ENCODE data around the gene PLA2G5.
"Not testable (repeated sequence)": the region's sequence is repeated elsewhere in the genome, so short reads cannot be mapped to it uniquely, and the experiment has no call there.

Gene PLA2G5

GRCh38 chr1:20069874-20070273, at the start of gene PLA2G5:
Gene PLA2G5 (plus strand): TSS chr1:20070194. CDS start chr1:20084831, 14,637 bp downstream.
- DNase-seq = no peak

- no peak for DNase-seq
Measured at GRCh38 chr1:20028125-20028524, 41.9 kb upstream of the PLA2G5 start.

GRCh38 chr1:20028726-20029125, 41.3 kb upstream of the PLA2G5 start:
- no peak for DNase-seq

GRCh38 chr1:20029178-20029912, 40.6 kb upstream of the PLA2G5 start:
- DNase-seq = no peak

- not testable (repeated sequence) for DNase-seq
Measured at GRCh38 chr1:20030436-20031151, 39.4 kb upstream of the PLA2G5 start.

- no peak for DNase-seq
Measured at GRCh38 chr1:20031161-20031560, 38.8 kb upstream of the PLA2G5 start.

GRCh38 chr1:20031836-20032235, 38.2 kb upstream of the PLA2G5 start:
- no peak for DNase-seq

- DNase-seq = no peak
Measured at GRCh38 chr1:20032425-20032824, 37.6 kb upstream of the PLA2G5 start.

- DNase-seq = no peak
Measured at GRCh38 chr1:20033420-20033819, 36.6 kb upstream of the PLA2G5 start.

- DNase-seq = no peak
Measured at GRCh38 chr1:20035114-20035513, 34.9 kb upstream of the PLA2G5 start.

- no peak for DNase-seq
Measured at GRCh38 chr1:20037877-20038276, 32.1 kb upstream of the PLA2G5 start.

- DNase-seq = no peak
Measured at GRCh38 chr1:20047096-20047495, 22.9 kb upstream of the PLA2G5 start.

- DNase-seq = no peak
Measured at GRCh38 chr1:20048563-20048962, 21.4 kb upstream of the PLA2G5 start.

GRCh38 chr1:20049056-20049798, 20.8 kb upstream of the PLA2G5 start:
- DNase-seq = not testable (repeated sequence)

- DNase-seq = no peak
Measured at GRCh38 chr1:20051218-20051829, 18.7 kb upstream of the PLA2G5 start.

- no peak for DNase-seq
Measured at GRCh38 chr1:20052386-20052785, 17.6 kb upstream of the PLA2G5 start.

- no peak for DNase-seq
Measured at GRCh38 chr1:20057886-20058420, 12.0 kb upstream of the PLA2G5 start.

GRCh38 chr1:20058531-20058930, 11.5 kb upstream of the PLA2G5 start:
- no peak for DNase-seq

- DNase-seq = no peak
Measured at GRCh38 chr1:20059847-20060246, 10.1 kb upstream of the PLA2G5 start.

- DNase-seq = not testable (repeated sequence)
Measured at GRCh38 chr1:20060791-20061190, 9.2 kb upstream of the PLA2G5 start.

GRCh38 chr1:20061866-20062265, 8.1 kb upstream of the PLA2G5 start:
- DNase-seq = no peak

GRCh38 chr1:20063861-20064292, 6.1 kb upstream of the PLA2G5 start:
- no peak for DNase-seq

GRCh38 chr1:20068722-20069121, 1.3 kb upstream of the PLA2G5 start:
- no peak for DNase-seq
